NCI-H774 (cell line): ENCODE data around the gene RDH12.
"Not testable (repeated sequence)": the region's sequence is repeated elsewhere in the genome, so short reads cannot be mapped to it uniquely, and the experiment has no call there.

Experiments used
- DNase-seq: peaks from one replicate; lab custom pipeline; 2025; lab: John Stamatoyannopoulos, UW

Gene RDH12

DNA sequence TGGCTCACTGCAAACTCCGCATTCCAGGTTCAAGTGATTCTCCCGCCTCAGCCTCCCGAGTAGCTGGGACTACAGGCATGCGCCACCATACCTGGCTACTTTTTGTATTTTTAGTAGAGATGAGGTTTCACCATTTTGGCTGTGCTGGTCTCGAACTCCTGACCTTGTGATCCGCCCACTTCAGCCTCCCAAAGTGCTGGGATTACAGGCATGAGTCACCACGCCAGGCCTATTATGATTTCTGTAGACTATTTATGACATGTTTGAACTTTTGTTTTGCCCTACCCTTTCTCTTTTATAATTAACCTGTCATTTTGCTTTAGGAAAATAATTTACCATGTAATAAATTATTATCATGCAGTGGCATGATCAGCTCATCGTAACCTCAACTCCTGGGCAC lies at the start of gene RDH12:
Gene RDH12 (plus strand): TSS at position 395 of the 400 bp plus-strand sequence. CDS start 20,757 bp downstream, outside the sequence.
- not testable (repeated sequence) for DNase-seq

- DNase-seq, result no peak
Observed at GRCh38 chr14:67652189-67652588, 49.5 kb upstream of the RDH12 start.

- no peak for DNase-seq
Observed at GRCh38 chr14:67653651-67654280, 47.9 kb upstream of the RDH12 start.

GRCh38 chr14:67663633-67664032 lies 38.1 kb upstream of the RDH12 start:
- no peak for DNase-seq

GRCh38 chr14:67665868-67666267 lies 35.8 kb upstream of the RDH12 start:
- no peak for DNase-seq

- DNase-seq, result no peak
Observed at GRCh38 chr14:67666750-67667449, 34.8 kb upstream of the RDH12 start.

DNA sequence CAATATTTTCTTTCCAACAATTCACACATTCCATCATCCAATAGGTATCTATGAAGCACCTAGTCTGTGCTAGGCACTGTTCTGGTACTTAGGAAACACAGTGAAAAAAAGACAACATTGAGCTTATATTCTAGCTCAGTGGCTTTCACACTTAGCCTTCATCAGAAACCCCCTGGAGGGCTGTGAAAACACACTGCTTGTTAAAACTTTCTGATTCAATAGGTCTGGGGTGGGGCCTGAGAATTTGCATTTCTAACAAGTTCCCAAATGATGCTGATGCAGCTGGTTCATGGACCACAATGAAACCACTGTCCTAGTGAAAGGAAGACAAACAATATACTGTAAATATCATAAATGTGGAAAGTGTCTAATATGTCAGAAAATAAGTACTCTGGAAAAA lies 33.1 kb upstream of the RDH12 start:
- no peak for DNase-seq

GRCh38 chr14:67673451-67673850 lies 28.2 kb upstream of the RDH12 start:
- no peak for DNase-seq

GRCh38 chr14:67674139-67674479 lies 27.6 kb upstream of the RDH12 start:
- DNase-seq, result peak; percentile 12

DNA sequence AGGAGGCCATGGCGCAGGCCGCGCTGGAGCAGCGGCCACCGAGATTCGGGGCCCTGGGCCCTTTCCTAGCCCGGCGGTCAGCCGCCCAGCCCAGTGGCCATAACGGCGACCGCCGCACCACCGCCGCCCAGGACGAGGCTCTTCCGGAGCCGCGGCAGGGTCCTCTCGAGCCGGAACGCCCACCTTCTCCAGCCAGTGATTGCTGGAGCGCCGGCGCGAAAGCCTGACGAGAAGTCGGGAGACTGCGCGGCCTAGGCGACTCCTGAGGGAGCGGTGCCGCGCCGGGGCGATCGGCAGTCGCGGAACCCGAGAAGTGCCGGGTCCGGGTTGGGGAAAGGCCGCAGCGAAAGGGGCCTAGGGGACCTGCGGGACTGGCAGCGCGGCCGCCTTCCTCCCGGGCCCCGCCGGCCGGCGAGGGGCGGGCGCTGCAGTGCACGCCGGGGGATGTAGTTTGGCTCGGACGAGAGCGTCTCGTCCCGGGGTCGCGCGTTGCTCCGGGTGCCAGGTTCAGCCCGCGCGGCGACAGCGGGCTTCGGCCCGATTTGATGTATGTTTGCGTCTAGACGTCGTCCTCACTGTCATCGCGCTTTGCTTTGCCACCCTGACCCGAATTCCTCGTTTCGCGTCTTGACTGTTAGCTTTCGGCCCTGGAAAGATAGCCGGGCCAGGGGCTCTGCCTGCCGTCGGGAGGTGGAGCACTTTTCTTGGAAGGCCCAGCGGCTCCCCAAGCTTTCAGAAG lies 27.0 kb upstream of the RDH12 start, which contains the start of gene VTI1B:
Gene VTI1B (minus strand): TSS at position 153 of the 739 bp plus-strand sequence. CDS start 143 bp downstream, at position 10.
- peak; percentile 29 for DNase-seq

GRCh38 chr14:67675219-67675582 lies 26.5 kb upstream of the RDH12 start:
- no peak for DNase-seq

DNA sequence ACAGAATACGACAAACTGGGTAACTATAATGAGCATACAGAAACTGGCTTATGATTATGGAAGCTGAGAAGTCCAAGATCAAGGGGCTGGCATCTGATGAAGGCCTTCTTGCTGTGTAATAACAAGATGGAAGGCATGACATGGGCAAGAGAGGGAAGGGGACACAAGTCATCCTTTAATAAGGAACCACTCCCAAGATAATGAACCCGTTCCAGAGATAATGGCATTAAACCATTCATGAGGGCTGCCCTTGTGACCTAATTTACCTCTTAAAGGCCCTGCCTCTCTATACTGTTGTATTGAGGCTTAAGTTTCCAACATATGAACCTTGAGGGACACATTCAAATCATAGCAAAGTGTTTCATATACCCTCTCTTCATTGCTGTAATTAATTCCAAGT lies 22.7 kb upstream of the RDH12 start:
- DNase-seq, result no peak

- no peak for DNase-seq
Observed at GRCh38 chr14:67680121-67680602, 21.5 kb upstream of the RDH12 start.

DNA sequence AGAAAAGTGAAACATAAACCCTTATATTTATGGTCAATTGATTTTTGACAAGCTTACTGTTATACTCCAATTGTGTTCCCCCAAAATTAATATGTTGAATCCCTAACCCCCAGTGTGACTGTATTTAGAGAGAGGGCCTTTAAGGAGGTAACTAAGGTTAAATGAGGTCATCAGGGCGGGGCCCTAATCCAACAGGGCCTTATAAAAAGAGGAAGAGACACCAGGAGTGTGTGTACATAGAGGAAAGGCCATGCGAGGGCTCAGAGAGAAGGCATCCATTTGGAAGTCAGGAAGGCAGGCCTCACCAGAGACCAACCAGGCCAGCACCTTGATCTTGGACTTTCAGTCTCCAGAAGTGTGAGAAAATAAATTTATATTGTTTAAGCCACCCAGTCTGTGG lies 20.7 kb upstream of the RDH12 start:
- DNase-seq, result no peak

- DNase-seq, result no peak
Observed at GRCh38 chr14:67683842-67684241, 17.8 kb upstream of the RDH12 start.

- no peak for DNase-seq
Observed at GRCh38 chr14:67690011-67690410, 11.7 kb upstream of the RDH12 start.

GRCh38 chr14:67694791-67695393 lies 6.8 kb upstream of the RDH12 start:
- DNase-seq, result peak; percentile 66

- DNase-seq, result peak; percentile 70
Observed at GRCh38 chr14:67695394-67695949, 6.2 kb upstream of the RDH12 start, which contains the start of gene RDH11. Gene RDH11, minus strand, starts transcription at chr14:67695764. Its CDS starts 61 bp downstream, at chr14:67695703.

DNA sequence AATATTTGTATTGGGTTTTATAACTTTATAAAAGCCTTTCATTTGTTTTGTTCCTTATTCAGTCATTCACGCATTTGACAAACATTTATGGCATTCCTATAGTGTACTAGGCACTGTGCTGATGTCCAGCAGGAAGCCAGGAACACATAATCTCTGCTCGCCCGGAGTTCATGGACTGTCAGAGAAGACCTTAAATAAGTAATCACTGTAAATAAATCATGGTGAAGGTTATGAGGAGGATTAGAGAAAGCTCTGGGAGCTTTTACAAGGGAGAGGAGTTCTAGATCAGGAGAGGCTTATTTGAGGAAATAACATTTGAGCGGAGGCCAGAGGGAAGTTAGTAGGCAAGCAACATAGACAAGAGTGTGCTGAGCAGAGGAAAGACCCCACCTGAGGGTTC lies 4.7 kb upstream of the RDH12 start:
- no peak for DNase-seq

DNA sequence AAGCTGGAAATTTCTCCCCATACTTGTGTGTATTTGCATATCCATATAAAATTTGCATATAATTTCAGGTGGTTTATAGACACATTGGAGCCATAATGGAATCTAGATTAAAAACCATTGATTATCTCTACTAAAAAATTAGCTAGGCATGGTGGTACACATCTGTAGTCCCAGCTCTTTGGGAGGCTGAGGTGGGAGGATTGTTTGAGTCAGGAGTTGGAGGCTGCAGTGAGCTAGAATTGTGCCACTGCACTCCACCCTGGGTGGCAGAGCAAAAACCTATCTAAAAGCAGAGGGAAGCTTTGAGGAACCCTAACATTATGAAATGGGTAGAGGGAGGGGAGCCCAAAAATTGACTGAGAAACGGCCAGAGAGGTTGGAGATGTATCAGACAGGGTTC lies 3.5 kb upstream of the RDH12 start:
- no peak for DNase-seq

DNA sequence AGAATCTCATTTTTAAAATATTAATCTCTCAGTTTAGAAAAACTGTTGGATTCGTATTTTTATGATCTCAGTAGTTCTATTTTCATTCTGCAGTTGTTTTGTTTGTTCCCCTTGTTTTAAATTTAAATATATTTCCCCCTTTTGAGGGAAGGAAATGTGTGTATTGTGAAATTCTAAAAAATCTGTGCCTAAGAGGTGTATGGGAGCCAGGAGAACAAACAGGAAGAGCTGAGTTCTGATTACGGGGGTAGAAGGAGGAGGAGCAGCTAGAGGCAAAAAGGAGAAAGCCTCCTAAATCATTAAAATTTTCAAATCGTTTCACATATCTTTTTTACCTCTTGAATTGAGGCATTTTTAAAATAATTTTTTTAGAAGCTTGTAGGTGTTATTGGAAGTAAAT lies 2.3 kb downstream of the RDH12 start:
- DNase-seq, result no peak

DNA sequence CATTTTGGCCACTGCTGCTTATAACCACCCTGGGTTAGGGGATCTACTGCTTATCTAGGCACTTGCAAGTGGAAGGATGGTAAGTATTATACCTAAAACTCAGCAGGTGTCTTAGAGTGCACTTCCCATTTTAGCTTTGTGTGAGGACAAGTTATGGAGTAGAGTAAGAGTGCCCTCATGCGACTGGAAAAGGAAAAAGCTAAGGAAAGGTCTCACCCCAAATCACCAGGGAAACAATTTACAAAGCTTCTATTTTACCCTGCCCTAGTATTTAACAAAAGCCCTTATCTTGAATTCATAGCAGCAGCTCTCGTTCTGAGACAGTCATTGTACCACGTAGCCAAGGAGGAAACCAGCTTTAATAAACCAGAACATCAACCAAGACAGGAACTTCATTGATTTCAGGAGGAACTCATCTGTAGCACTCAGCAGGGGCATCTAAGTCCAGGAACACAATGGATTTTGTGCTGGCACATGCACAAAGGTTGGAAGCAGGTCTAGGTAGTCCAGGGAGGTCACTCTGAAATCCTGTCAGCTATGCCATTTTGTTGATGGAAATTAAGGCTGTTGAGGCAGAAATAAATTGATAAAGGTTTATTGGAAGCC lies 2.9 kb downstream of the RDH12 start:
- DNase-seq, result peak; percentile 38
